OCI-LY3 (cell line): ENCODE measurements around the gene NHLH1.

Experiments
- H2AFZ ChIP-seq: fragments of 200-600, 300-600 bp; shearing (Covaris generic); 2 replicates; pipeline ENCODE4 v1.6.0; 2014; ENCODE audit warnings: antibody characterized with exemption, low read depth, low read length
- H3K27ac ChIP-seq: fragments of 200-600, 300-600 bp; sonication (generic); 2 replicates; pipeline ENCODE4 v1.5.1; 2014; ENCODE audit warnings: mild to moderate bottlenecking, low read length, moderate library complexity, mixed read lengths
- H3K27me3 ChIP-seq: fragments of 200-600, 300-600 bp; sonication (generic); 2 replicates; pipeline ENCODE4 v1.6.1; 2014; ENCODE audit warnings: low read depth, low read length, mixed read lengths
- H3K36me3 ChIP-seq: fragments of 200-600, 300-600 bp; sonication (generic); replicated peaks from 2 replicates; pipeline ENCODE3; 2014; ENCODE audit warnings: low read depth, low read length, mixed read lengths
- H3K4me1 ChIP-seq: fragments of 300-600, 200-600 bp; sonication (generic); 2 replicates; pipeline ENCODE4 v1.6.1; 2014; ENCODE audit warnings: low read length, mixed read lengths
- H3K4me2 ChIP-seq: fragments of 200-600, 300-600 bp; sonication (generic); 2 replicates; pipeline ENCODE4 v1.6.1; 2014; ENCODE audit warnings: low read length, mixed read lengths
- H3K4me3 ChIP-seq: fragments of 300-600, 200-600 bp; sonication (generic); 2 replicates; pipeline ENCODE4 v1.5.1; 2014; ENCODE audit warnings: antibody characterized with exemption, mild to moderate bottlenecking, low read length, moderate library complexity
- H3K79me2 ChIP-seq: fragments of 300-600, 200-600 bp; shearing (Covaris generic); 2 replicates; pipeline ENCODE4 v1.6.1; 2014; ENCODE audit warnings: mild to moderate bottlenecking, low read length, mixed read lengths
- H3K9ac ChIP-seq: fragments of 300-600, 200-600 bp; shearing (Covaris generic); 2 replicates; pipeline ENCODE4 v1.6.0; 2014; ENCODE audit warnings: mild to moderate bottlenecking, low read length, moderate library complexity
- H3K9me3 ChIP-seq: fragments of 200-600, 300-600 bp; shearing (Covaris generic); 2 replicates; pipeline ENCODE4 v1.6.1; 2014; ENCODE audit warnings: low read length, mixed read lengths; ENCODE audit not compliant: insufficient read depth
- H4K20me1 ChIP-seq: fragments of 200-600, 300-600 bp; sonication (generic); 2 replicates; pipeline ENCODE4 v1.6.1; 2016; ENCODE audit warnings: low read length, mixed read lengths; ENCODE audit not compliant: insufficient read depth
- CTCF ChIP-seq: fragments of 200-600, 300-600 bp; sonication (generic); IDR thresholded peaks from 2 replicates; pipeline ENCODE4 v1.5.1; 2014; ENCODE audit warnings: antibody characterized with exemption, low read length, low read depth
- EZH2phosphoT487 ChIP-seq: fragments of 200-600 bp; shearing (Covaris generic); IDR thresholded peaks from 2 replicates; pipeline ENCODE4 v1.6.1; 2018; ENCODE audit warnings: antibody characterized with exemption, mixed run types, low read depth

The NHLH1 gene

DNA sequence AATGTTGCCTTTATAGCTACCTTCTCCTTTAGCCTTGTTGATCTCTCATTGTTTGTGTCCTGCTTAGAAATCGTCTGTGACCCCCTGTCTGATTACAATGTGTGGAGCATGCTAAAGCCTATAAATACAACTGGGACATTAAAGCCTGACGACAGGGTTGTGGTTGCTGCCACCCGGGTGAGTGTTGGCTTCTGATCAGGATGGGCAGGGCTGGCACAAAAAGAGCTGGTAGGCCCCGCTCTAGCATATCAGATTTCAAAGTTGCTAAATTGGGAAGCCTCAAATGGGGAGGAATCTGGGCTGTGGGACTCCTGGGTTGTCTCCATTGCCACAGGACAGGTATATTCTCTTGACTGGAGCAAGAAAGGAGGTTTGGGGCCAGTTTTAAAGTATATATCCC, 15.2 kb upstream of the NHLH1 start:
- Histone ChIP-seq H3K36me3 (peaks cover 90% of the 10 kb centered on the region), H4K20me1 (no peaks in the 10 kb centered on the region), H3K9me3 (no peaks in the 10 kb centered on the region)

GRCh38 chr1:160352555-160352954, 14.3 kb upstream of the NHLH1 start:
- no peak overlapping the region for H3K4me3 ChIP-seq
- H3K9ac ChIP-seq: no peak overlapping the region
- H3K27me3 ChIP-seq: no peaks in the 10 kb centered on the region
- no peak overlapping the region for H3K4me2 ChIP-seq
- H3K9me3 ChIP-seq: no peaks in the 10 kb centered on the region
- H3K27ac ChIP-seq: no peak overlapping the region
- no peaks in the 10 kb centered on the region for H4K20me1 ChIP-seq
- H3K79me2 ChIP-seq: peaks cover 18% of the 10 kb centered on the region
- H2AFZ ChIP-seq: no peak overlapping the region
- no peak for TF ChIP-seq EZH2phosphoT487
- TF ChIP-seq CTCF: no peak
- H3K36me3 ChIP-seq: peaks cover 94% of the 10 kb centered on the region
- peaks cover 7% of the 10 kb centered on the region for H3K4me1 ChIP-seq

More for the DNA sequence above, 15.2 kb upstream of the NHLH1 start:
- H2AFZ ChIP-seq: no peak overlapping the region
- H3K4me3 ChIP-seq: no peak overlapping the region
- H3K4me1 ChIP-seq: peaks cover 16% of the 10 kb centered on the region
- no peak overlapping the region for H3K9ac ChIP-seq
- no peak overlapping the region for H3K27ac ChIP-seq
- H3K27me3 ChIP-seq: no peaks in the 10 kb centered on the region
- H3K79me2 ChIP-seq: peaks cover 22% of the 10 kb centered on the region
- TF ChIP-seq EZH2phosphoT487 (no peak), CTCF (no peak)
- H3K4me2 ChIP-seq: no peak overlapping the region

DNA sequence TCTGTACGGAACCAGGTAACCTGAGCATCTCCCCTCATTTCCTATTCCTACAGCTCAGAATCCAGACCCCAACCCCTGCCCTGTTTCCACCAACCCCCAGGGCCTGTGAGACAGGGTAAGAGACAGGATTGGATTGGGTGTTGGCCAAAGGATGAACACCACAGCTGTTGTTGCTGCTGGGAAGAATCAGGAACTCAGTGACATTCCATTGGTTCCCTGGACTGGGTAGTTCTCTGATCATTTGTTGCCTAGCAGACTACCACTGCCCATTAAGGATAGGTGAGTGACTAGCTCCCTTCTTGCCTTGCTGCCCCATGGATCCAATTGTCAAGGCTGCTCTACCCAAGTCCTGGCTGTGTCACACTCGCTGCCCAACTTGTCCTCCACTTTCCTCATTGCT, 13.6 kb upstream of the NHLH1 start:
- Histone ChIP-seq H3K36me3 (peaks cover 96% of the 10 kb centered on the region), H2AFZ (no peak overlapping the region), H3K4me3 (no peak overlapping the region), H3K27me3 (no peaks in the 10 kb centered on the region), H3K79me2 (peaks cover 11% of the 10 kb centered on the region), H3K27ac (no peak overlapping the region), H3K4me1 (peaks cover under 1% of the 10 kb centered on the region; the same call in 1 of the 2 replicates), H3K4me2 (no peak overlapping the region), H3K9me3 (no peaks in the 10 kb centered on the region), H3K9ac (no peak overlapping the region), H4K20me1 (no peaks in the 10 kb centered on the region)
- TF ChIP-seq EZH2phosphoT487: no peak
- TF ChIP-seq CTCF: no peak

GRCh38 chr1:160354388-160354985, 12.4 kb upstream of the NHLH1 start:
- Histone ChIP-seq H3K27me3 (no peaks in the 10 kb centered on the region), H3K36me3 (peaks cover 90% of the 10 kb centered on the region), H3K27ac (no peak overlapping the region), H3K9ac (no peak overlapping the region), H3K4me3 (no peak overlapping the region), H2AFZ (no peak overlapping the region), H3K9me3 (no peaks in the 10 kb centered on the region), H3K4me1 (no peaks in the 10 kb centered on the region), H4K20me1 (no peaks in the 10 kb centered on the region), H3K79me2 (peaks cover 1% of the 10 kb centered on the region; the same call in 1 of the 2 replicates), H3K4me2 (no peak overlapping the region)
- TF ChIP-seq CTCF: peak; percentile 70
- no peak for TF ChIP-seq EZH2phosphoT487
